Measurements from ENCODE around the gene FES. TPM values are rescaled to one million over a fixed set of nuclear protein-coding genes. Genes with fewer than 3 reads are reported as not detected.
"Not testable (repeated sequence)": the region's sequence is repeated elsewhere in the genome, so short reads cannot be mapped to it uniquely, and the experiment has no call there.

The FES gene
- total RNA-seq, 1 experiment from 2014 or later: 4.7 TPM

- no peak for DNase-seq (ENCODE audit: low read depth)
These were observed 25.7 kb downstream of the FES start for GRCh38 chr15:90909976-90910375.

GRCh38 chr15:90910441-90911301, 26.4 kb downstream of the FES start:
- DNase-seq (ENCODE audit: low read depth): no peak

- DNase-seq (ENCODE audit: low read depth): no peak
These were observed 27.0 kb downstream of the FES start for GRCh38 chr15:90911302-90911623.

- DNase-seq (ENCODE audit: low read depth): no peak
These were observed 27.8 kb downstream of the FES start for GRCh38 chr15:90911906-90912769.

GRCh38 chr15:90912770-90913075, 28.4 kb downstream of the FES start:
- DNase-seq (ENCODE audit: low read depth): no peak

GRCh38 chr15:90913398-90913944, 29.2 kb downstream of the FES start:
- DNase-seq (ENCODE audit: low read depth): no peak

GRCh38 chr15:90914305-90915080, 30.2 kb downstream of the FES start:
- no peak for DNase-seq (ENCODE audit: low read depth)

GRCh38 chr15:90915216-90915807, 31.0 kb downstream of the FES start:
- no peak for DNase-seq (ENCODE audit: low read depth)

GRCh38 chr15:90915808-90916440, 31.6 kb downstream of the FES start:
- DNase-seq (ENCODE audit: low read depth): no peak

- no peak for DNase-seq (ENCODE audit: low read depth)
These were observed 32.2 kb downstream of the FES start for GRCh38 chr15:90916461-90916860.

- no peak for DNase-seq (ENCODE audit: low read depth)
These were observed 33.3 kb downstream of the FES start for GRCh38 chr15:90917569-90917968.

GRCh38 chr15:90918034-90918788, 33.9 kb downstream of the FES start:
- DNase-seq (ENCODE audit: low read depth): no peak

GRCh38 chr15:90918835-90919234, 34.5 kb downstream of the FES start:
- no peak for DNase-seq (ENCODE audit: low read depth)

GRCh38 chr15:90921887-90922286, 37.6 kb downstream of the FES start:
- DNase-seq (ENCODE audit: low read depth): no peak

GRCh38 chr15:90922712-90923322, 38.5 kb downstream of the FES start:
- DNase-seq (ENCODE audit: low read depth): not testable (repeated sequence)

GRCh38 chr15:90924375-90924774, 40.1 kb downstream of the FES start:
- DNase-seq (ENCODE audit: low read depth): no peak

GRCh38 chr15:90926766-90927165, 42.5 kb downstream of the FES start:
- DNase-seq (ENCODE audit: low read depth): not testable (repeated sequence)

GRCh38 chr15:90928106-90928505, 43.8 kb downstream of the FES start:
- not testable (repeated sequence) for DNase-seq (ENCODE audit: low read depth)

- no peak for DNase-seq (ENCODE audit: low read depth)
These were observed 45.1 kb downstream of the FES start for GRCh38 chr15:90929246-90930019.

Measured in RPMI7951 (cell line).